HuH-7.5 (cell line): ENCODE data around the gene FAM72C.
"Not testable (repeated sequence)": the region's sequence is repeated elsewhere in the genome, so short reads cannot be mapped to it uniquely, and the experiment has no call there.

ENCODE experiments used
- DNase-seq: peaks from one replicate; pipeline ENCODE4 v3.0.0; 2011; ENCODE audit warnings: low spot score

The FAM72C gene

GRCh38 chr1:143971924-143972700 lies at the start of gene FAM72C:
Gene FAM72C, minus strand, starts transcription at chr1:143971986. Its CDS starts 845 bp downstream, at chr1:143971141.
- DNase-seq: not testable (repeated sequence)

DNA sequence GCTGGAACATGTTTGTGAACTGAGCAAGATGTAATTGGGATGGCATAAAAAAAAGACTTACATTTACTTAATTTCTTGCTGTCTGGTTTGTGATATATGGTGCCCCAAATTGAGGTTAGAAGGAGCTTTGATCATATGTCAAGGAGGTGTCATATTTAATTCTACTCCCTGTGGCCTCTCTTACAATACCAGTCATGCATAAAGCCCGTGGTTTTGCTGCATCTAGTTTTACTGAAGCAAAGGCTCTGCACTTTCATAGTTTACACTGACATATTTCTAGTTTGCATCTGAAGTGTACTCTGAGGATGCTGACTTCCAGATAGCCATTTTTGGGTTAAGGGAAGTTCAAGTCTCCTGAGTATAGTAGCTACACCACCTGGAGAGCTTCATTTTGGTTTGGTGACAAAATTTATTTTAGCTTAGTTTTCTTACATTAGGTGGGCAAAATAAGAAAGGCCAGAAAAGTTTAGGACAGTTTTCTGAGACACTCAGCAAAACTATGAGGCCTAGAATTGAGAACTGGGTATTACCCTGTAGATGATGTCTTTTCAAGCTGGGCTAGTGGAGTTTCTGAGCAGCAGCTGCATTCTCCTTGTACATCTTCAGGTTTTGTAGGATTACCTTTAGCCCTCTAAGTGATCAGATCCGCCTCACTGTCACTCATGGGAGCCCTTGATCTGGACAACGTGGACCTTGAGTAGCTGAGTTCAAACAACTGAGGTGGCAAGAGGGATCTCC lies 48.4 kb upstream of the FAM72C start:
- DNase-seq: not testable (repeated sequence)

DNA sequence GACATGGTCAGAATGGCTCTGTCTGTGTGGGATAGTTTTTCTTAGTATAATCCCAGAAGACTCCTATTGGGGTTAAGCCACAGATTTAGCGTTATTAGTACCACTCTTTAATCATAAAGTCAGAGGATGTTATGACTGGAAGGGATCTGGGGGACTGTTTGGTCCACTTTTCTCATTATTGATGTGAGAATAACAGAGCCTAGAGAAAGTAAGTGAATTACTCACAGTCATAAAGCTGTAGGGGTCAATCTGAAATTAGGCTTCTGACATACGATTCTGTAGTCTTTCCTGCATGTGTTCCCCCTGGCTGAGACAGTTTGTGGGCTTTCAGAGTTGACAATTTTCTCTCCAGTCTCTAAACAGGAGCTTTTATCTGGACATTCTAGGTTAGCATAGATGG lies 47.3 kb upstream of the FAM72C start:
- DNase-seq: not testable (repeated sequence)

DNA sequence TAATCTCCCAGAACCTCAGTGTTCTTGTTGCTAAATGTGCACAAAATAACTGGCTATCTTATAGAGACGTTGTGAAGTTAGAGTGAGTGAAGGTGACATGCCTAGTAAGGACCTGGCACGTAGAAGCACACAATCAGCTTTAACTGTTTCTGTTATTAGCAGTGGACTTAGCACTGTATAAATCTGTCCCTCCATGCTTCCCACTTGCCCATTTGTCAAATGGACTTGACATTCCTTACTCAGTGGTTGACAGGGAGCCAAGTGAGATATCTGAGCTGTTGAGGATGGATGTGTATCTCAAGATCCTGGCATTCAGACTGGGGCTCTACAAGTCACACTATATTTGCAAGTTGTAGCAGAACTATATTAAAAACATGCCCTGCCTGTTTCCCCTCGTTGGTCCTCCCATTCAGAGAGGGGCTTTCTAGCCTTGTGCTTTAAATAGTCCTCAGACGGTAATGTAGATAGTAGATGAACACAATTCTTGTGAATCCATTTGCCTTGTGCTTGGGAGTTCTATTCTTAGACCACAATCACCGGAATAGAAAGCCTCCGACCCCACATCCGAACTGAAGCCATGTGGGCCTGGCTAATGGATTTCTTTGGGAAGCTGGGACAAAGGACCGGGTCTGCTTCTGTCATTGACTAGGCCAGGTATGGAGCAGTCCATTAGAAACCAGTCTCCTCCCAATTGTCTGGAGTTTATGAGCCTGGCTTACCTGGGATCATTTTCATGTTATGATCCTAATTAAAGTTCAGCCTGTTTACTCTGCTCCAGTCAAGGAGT lies 43.6 kb upstream of the FAM72C start:
- not testable (repeated sequence) for DNase-seq

- not testable (repeated sequence) for DNase-seq
Observed at GRCh38 chr1:144014528-144014927, 42.7 kb upstream of the FAM72C start.

DNA sequence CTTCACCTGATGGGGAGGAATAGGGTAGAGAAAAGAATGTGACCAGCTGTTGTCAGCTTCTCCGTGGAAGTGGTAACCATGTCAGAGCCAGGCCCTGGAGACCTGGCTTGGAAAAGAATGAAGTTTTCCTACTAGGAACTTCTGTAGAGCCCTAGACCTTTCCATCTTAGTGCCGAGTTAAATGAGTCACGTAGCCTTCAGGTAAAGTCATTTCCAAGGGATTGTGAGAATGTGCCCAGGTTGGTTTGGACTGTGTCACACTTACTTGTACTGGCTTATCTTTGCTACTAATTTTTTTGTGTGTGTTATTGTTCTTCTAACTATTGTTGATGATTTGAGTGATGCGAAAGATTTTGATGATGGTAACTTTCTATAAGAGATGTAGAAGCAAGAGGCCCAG lies 42.3 kb upstream of the FAM72C start:
- DNase-seq: not testable (repeated sequence)

DNA sequence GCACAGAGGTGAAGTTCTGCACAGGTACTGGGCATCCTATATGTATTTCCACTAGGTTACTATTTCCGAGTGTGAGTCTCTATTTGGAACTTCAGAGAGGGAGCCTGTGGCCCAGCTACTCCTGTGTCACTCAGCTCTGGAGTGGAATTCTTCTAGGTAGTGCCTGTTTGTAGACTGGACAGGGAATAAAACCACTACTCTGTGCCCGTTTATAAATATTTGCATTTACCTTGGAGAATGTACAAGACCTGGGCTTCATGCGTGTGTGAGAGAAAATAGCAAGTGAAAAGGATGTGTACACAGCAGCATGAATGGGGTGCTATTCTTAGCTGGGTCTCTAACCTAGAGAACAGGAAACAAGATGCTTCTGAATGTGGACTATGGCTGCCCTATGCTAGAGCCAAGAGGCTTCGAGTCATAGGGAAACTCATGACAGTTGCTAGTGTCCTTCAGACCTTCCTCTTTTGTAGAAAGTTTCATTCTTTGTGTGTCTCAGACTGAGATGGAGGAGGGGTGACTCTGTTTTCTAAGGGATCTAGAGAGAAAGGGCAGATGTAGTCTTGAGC lies 40.5 kb upstream of the FAM72C start:
- not testable (repeated sequence) for DNase-seq

DNA sequence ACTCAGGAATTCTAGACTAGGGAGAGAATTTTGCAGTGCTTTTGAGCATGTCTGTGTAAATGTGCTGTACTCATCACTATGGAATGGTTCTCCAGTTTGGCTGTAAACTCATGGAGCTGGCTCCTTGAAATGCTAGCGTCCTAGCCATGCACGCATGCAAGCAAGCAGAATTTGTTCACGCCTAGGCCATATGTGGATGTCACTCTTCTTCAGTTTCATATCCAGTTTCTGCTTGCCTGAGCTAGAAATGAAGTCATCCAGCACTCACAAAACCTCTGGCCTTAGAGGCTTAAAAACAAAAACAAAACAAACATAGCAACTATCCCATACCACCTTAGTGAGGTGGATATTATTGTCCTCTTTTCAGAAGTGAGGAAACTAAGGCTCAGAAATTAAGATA lies 37.6 kb upstream of the FAM72C start:
- not testable (repeated sequence) for DNase-seq

DNA sequence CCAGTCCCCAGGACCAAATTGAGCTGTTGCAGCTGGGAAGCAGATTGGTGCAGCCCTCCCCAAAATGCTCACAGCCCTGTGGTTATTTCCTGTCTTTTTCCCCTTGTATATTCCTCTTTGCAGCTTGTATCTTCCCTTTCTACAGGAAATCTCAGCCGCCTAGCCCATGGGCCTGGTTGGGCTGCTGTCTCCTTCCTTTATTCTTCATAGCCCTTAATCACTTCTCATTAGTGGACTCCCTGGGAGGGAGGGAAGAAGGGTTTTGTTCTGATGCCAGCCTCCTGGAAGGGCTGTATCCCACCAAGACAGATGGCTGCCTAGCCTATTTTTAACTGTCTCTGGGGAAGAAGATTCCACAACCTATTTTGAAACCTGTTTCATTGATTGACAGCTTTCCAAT lies 32.5 kb upstream of the FAM72C start:
- DNase-seq: not testable (repeated sequence)

GRCh38 chr1:144003306-144004029 lies 31.7 kb upstream of the FAM72C start:
- DNase-seq: not testable (repeated sequence)

DNA sequence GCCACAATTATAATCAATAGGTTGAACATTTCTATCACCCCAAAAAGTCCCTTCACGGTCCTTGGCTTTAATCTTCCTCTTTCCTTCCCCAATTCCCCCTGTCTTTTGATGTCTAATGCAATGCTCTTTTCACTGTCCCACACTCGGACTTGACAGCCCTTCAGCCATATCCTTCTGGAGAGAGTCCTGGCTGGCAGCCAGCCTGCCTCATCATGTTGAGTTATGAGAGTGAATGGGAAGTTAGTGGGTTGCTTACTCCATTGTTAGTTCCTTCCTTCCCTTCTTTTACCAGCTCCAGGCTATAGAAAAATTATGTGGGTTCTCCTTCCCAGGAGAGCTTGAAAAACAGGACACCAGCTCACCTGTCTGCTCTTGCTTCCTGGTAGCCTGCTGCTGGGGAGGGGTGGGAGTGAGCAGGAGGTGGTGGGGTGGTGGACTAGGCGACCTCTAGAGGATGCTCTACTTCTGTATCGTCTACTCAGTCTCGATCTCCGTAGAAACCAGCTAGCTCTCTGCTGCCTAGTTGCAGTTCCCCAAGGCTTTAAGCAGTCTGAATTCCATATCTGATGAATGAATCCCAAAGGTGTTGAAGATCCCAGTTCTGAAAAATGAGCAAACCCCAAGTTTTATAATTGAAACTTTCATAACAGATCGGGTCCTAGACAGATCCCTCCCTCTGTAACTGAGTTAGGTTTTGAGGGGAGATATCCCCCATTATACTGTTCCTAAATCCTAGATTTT lies 30.5 kb upstream of the FAM72C start:
- not testable (repeated sequence) for DNase-seq

- not testable (repeated sequence) for DNase-seq
Observed at GRCh38 chr1:144001077-144001476, 29.3 kb upstream of the FAM72C start.

GRCh38 chr1:143996020-143996419 lies 24.2 kb upstream of the FAM72C start:
- DNase-seq: not testable (repeated sequence)

DNA sequence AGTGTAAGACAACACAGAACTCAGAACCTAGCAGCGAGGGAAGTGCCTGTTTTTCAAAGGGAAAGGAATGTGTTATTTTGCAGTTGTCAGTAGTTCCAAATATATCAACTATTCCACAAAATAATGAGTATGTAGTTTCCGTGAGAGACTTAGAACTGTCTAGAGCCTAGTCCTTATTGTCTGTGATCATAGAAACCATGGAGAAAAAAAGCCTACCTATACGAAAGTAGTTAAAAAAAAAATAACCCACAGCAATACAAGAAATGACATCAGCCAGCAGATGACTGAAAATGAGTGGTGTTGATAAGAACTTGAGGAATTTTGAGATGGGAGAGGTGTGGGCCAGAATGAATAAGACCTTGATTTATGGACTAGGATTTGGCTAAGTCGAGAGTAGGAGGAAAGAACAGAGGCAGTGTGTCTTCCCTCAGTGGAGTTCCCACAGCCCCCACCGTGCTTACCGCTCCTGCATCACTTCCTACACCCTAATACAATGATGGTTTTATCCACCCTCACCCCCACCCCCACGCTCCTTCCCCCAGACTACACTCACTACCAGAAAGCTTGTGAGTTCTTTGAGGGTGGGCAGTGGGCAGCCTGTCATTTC lies 21.6 kb upstream of the FAM72C start:
- DNase-seq: not testable (repeated sequence)

DNA sequence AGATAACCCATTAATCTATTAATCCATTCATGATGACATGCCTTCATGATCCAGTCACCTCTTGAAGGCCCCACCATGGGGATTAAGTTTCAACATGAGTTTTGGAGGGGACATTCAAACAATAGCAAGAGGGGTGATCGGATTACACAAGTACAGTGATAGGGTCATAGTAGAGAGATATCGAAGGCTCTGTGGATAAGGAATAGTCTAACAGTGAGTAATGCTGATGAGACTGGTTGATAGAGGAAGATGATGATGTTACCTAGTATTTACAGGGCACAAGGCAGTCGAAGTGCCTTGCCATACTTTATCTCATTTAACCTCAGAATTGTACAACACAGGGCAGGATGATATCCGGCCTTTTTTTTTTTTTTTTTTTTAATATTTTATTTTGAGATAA lies 18.9 kb upstream of the FAM72C start:
- not testable (repeated sequence) for DNase-seq

DNA sequence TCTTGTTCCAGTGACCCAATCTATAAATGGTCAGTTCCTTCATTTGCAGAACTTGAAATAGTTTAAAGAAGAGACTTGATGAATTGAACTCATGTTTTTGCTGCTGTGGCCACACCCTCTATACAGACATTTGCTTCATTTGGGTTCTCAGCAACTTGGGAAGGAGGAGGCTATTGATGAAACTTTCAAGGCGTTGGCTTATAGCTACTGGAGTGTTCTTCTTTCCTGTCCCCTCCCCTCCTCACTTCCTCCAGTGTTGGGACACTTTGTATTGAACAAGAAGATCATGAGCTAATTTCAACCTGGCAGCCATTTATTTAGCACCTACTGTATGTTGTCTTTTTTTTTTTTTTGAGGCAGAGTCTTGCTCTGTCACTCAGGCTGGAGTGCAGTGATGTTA lies 17.9 kb upstream of the FAM72C start:
- DNase-seq: not testable (repeated sequence)

DNA sequence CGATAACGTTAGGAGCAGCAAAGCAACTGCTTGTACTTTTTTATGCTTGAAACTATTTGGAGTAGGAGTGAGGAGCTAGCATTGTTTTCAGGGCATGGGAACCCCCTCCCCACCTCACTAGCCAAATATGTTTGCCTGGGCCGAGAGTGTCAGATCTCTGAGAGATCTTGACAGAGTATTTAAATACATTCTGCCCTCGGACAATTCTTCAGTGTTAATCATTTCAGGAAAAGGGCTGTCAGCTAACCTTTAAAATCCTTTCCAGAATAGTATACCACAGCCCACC lies 17.6 kb upstream of the FAM72C start:
- not testable (repeated sequence) for DNase-seq

DNA sequence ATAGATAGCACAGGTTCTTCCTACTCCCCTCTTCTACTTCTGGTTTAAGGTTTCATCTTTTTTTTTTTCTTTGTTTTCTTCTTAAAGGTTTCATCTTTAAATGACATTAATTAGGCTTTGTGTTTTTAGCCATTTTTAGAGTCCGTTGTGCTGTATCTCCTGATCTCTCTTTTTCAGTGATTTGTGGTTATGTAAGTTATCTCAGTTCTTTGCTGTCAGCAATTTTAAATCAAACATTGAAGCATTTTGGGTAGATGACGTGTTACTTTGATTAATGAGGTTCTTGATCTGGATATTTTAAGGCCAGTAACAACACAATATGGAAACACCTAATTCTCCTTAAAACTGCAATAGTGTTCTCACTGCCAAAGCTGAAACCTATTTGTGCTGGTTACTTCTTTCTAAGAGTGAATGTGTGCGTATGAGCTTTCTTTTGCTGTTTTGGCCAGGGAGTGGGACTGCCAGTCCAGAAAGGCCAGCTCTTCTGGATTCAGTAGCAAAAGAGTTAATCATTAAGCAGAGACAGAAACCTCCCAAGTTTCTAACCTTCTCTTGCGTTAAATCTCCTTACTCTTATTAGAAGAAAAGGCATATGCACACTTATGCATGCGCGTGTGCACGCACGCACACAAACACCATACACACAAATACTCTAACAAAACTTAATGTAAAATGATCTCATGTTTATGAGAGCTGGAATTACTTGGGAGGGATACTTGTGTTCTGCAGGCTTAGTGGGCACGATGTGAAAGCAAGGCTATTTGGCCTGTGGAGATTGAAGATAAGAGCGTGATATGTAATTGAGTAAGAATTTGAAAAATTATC lies 17.0 kb upstream of the FAM72C start:
- DNase-seq: not testable (repeated sequence)

DNA sequence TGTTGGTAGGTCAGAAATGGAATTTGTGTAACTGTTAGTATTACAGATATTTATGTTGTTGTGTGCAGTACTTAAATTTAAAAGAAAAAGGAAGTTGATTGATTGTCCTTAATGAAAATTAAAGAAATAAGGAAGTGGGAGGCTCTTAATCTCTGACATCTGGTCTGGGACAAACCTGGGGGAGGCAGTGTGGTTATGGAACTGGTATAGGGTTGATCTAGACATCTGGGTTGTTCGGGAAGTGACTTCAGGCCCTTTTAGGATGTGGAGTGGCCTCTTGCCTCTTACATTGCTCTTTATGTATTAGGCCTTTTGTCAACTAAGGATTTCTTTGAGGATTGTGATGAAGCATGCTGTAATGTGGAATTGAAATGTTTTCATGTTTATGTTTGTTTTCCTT lies 16.1 kb upstream of the FAM72C start:
- DNase-seq: not testable (repeated sequence)
